HG03439 (cell line): Measurements from ENCODE around the gene MCC.

Source experiments
- ATAC-seq: cut with Tn5 transposase; IDR thresholded peaks from one replicate; pipeline ENCODE4 v1.9.1; 2021; ENCODE audit warnings: mild to moderate bottlenecking, moderate library complexity; ENCODE audit not compliant: unreplicated experiment

The MCC gene

DNA sequence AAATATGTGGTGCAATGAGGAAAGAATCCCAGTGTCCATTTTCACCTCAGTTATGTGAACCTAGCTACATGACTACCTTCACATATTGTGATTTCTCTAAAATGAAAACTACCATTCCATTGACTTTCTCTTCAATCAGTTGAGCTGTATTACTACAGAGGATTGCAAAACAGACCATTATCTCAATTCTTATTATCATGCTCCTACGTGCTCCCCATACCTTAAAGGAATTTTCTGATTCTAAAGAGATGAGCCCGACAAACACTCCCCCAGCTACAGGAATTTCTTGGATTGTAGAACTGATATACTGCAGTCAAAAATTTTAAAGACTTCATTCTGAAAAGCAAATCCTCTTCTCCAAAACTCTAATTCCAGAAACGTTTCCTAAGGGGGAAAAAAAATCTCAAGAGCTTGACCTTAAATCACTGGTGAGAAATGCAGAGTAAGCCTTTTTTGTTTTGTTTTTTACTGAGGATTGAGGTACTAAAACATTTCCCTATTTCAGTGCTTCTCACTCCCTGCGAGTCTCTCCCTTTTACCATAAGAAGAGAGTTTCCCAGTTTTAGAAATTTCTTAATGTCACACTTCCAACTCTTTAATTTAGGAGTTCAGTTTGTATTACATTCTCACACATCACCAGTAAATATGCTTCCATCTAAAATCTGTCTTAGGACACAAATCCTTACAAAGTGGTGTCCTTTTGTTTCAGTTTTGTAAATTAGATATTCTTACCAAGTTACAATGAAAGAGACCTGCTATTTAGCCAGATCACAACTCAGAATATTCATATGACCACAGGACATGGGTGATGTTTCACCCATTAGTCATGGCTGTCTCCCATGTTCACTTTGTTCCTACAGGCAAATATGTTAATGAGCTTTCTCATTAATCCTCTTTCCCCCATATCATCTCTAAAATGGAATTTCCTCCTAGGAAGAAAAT, 257.3 kb downstream of the MCC start:
- ATAC-seq, result no peak

GRCh38 chr5:113227798-113228197, 260.5 kb downstream of the MCC start:
- ATAC-seq, result no peak

DNA sequence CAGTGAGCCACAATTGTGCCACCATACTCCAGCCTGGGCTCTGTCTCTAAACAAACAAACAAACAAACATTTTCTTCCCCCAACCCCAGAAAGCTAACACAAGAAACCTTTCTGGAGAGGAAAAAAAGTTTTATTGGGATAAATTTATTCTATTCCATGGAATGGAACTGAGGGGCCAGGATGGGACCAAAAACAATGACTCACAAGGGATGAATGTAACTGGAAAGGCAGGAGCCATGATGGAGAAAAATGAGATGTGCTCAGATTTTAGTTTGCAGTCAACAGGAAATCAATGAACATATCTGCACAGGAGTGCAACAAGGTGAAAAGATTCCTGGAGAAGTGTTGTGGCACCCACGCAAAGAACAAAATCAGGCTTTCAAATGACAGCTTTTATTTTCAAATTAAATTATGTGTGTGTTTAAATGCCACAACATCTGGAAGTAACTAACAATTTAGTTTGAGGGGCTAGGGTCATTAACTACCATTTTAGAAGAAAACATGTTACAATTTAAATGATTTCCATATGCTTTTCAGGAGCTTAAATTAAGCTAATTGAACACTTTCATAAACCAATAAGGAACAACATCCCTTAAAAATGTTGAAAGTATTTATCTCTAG, 262.0 kb downstream of the MCC start:
- no peak for ATAC-seq

GRCh38 chr5:113225259-113225658, 263.0 kb downstream of the MCC start:
- ATAC-seq, result no peak

GRCh38 chr5:113224605-113225065, 263.6 kb downstream of the MCC start:
- no peak for ATAC-seq

DNA sequence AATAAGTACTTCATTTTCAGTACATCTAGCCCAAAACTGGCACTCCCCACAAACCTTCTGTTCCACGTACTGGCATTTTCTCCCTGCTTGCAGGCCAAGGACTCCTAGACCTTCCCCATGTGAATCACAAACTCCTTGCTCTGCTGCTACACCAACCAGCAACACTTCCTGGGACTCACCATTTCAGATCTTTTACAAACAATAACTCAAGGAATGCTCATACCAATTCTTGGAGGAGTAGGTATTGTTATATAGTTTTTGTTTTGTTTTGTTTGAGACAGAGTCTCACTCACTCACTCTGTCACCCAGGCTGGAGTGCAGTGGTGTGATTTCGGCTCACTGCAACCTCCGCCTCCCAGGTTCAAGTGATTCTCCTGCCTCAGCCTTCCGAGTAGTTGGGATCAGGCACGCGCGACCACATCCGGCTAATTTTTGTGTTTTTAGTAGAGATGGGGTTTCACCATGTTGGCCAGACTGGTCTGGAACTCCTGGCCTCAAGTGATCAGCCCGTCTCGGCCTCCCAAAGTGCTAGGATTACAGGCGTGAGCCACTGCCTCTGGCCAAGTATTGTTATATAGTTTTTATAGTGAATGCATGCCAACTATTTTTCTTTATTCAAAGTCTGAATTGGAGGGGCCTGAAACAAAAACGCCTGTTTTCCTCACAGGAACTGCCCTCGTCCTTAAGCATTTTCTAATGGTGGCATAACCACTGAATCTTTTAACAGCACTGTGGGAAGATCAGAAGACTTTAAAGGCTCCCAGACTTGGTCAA, 264.2 kb downstream of the MCC start:
- ATAC-seq, result no peak

- no peak for ATAC-seq
These were observed 264.9 kb downstream of the MCC start for GRCh38 chr5:113223315-113223714.

DNA sequence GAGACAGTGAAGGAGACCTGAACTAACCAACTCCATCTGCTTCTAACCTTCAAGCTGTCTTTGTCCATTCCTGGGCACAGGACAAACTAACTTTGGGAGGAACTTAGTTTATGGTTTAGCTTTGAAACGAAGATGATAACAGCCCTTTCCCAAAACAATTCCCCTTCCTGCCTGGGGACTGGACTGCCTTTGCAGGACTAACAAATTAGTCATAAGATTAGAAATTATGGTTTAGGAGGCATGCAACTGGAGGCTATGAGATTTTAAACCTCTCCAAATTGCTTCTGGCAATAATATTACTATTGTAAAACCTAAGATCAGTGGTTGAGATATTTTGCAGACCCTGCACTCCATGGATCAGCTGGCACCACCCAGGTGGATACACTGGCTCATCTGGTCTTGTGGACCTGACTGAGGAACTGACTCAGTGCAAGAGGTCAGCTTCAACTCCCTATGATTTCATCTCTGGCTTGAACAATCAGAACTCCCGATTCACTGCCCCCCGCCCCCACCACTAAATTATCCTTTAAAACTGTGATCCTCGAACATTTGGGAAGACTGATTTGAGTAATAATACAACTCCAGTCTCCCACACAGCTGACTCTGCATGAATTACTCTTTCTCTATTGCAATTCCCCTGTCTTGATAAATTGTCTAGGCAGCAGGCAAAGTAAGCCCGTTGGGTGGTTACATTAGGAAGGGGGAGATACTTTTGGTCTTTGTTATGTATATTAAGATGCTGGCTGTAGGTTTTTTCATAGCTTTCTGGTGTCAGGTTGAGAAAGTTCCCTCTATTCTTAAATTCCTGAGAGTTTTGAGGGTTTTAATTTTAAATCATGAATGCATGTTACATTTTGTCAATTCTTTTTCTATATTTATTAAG, 266.7 kb downstream of the MCC start:
- ATAC-seq, result no peak

DNA sequence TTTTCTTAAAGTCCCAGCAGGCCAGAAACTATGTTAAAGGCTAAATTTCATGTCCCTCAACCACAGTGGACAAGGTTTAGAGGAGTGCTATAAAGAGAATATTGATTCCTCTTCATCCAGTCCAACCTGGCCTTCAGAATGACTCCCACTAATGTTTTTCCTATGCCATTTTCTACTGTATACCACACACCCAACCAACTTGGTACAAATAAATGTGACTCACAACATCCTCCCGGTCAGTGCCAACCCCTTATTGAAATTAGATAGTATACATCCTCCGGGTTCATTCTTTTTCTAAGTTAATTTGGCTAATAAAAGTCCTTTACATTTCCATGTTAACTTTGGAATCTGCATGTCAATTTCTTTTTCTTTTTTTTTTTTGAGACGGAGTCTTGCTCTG, 268.6 kb downstream of the MCC start:
- ATAC-seq, result no peak

DNA sequence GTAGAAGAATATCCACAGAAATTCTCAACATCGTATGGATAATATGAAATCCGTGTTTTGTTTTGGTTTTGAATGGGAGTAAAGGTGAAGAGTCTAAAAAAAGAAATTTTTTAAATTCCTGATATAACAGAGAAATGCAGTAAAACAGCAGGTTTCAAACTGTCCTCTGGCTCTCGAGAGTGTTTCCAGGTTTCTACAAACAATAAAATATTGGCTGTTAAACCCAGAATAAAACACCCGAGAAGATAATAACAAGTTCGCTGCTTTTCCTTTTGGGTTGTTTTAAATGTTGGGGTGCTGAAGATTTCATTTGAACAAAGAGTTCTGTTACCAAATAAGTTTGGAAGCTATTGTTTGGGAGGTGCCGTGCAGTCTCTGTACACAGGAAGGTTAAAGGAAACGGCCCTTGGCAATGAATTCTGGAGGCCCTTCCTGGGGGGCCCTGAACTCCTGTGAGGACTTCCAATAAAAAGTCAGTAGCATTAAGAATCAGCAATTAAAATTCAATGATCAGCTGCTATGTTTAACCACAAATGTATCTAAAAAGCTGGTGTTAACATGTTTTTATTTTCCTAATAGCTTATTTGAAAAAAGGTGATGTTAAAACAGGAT, 269.2 kb downstream of the MCC start:
- ATAC-seq, result no peak

DNA sequence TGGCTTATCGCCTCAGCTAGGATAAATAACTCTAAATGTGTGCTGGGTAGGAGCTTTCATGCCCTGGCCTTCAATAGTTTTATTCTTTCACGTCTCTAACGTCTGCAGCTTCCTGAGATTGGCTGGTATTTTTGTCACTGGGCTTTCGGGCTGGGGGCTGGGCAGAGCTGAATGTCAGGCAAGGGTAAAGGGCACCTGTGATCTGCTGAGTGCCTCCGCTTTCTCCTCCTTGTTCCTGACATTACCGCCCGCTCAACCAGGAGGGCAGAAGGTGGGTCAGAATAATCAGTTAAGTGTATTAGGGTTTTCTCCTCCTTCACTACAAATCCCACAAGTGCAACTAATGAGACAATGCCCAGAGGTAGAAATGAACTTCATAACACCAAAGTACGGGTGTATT, 270.1 kb downstream of the MCC start:
- no peak for ATAC-seq

GRCh38 chr5:113217619-113218184, 270.6 kb downstream of the MCC start:
- no peak for ATAC-seq

- no peak for ATAC-seq
These were observed 271.7 kb downstream of the MCC start for GRCh38 chr5:113216545-113216944.

DNA sequence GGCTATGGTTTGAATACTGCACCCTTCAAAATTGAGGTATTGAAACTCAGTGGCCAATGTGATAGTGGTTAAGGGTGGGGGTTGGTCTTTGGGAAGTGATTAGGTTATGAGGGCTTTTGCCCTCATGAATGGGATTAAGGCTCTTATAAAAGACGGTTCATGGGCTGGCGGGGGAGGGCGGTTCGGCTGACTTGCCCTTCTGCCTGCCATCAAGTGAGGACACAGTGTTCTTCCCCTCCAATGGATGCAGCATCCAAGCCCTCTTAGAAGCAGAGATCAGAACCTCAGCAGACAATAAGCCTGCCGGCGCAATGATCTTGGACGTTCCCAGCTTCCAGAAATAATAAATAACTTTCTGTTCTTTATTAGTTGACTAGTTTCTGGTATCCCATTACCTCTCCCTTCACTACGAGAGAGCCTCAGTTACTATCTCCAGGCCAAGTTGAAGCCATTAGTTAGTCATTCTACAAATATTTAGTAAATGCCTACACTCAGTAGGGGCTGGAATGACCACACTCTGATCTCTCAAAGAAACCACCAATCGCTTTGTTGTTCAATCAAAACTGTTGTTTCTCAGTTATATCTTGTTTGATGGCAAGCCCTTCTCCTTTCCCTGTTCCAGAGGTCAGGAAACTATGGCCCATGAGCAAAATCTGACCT, 272.7 kb downstream of the MCC start:
- no peak for ATAC-seq

DNA sequence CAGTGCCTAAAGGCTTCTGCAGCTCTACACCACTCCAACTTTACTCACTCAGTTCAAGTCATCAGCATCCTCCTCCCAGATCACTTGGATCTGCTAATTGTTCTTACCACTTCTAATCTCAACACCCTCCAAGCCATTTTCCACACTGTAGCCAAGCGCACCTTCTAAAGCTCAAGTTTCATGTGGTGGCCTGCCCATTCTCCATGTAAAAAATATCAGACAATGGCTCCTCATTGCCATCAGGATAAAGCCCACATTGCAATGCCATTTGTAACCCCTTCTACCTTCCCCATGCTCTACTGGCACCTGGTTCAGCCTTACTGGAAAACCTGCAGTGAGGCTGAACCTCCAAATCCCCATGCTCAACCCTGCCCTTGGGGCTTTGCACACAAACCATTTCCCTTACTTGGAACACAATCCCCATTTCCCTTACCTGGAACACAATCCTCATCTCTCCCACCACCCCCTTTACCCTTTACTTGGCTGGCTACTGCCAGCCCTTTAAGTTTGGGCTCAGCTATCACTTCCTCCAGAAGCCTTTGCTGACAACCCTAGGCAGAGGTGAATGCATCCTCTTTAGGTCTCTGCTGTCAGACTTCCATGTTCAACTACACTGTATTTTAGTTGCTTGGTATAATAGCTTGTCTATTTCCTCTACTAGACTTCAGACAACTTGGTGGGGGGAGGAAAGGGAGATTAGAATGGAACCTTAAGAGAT, 273.5 kb downstream of the MCC start:
- ATAC-seq, result no peak

DNA sequence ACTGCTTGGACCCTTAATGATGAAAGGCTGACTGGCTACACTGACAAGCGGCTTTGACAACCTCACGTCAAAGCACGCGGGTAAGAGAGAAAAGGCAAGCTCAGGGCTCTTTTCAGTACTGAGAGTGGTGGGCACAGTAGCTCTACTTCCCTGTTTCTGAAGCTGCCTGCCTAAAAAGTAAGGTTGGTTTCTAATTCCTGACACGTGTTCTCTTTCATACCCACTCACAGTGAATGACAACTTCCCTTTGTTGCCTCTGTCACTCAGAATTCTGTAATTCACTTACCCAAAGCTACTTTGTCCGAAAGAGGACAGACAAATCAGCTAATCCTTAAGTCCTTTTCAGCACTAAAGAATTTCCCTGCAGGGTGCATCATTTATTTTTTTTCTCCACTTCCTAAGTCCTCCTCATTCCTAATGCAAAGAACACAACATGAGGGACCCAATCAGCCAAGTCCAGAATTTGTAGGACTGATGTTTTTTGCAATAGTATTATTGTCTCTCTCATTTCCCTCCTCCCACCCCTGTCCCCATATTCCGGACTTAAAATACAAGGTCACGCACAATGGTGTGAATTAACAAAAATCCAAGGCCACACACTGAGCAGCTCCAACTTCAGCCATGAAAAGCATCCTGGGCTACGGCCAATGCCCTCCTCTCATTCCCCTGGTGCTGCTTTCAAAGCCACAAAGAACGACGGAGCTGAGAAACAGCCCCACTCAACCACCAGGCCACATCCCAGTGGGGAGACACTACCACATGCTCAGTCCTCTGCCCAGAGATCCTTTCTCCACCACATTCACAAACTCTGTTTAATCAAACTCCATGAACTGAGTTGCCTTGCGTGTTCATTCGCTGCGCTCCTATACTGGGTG, 274.5 kb downstream of the MCC start:
- no peak for ATAC-seq

GRCh38 chr5:113212244-113212920, 275.9 kb downstream of the MCC start:
- ATAC-seq, result no peak
